Brain microvascular endothelial cell (primary cell): ENCODE data around the gene CCL18.
"Not testable (repeated sequence)": the region's sequence is repeated elsewhere in the genome, so short reads cannot be mapped to it uniquely, and the experiment has no call there.

Experiments
- DNase-seq: peaks from one replicate; pipeline ENCODE4 v3.0.0-alpha.2; 2020
- H3K27ac ChIP-seq: fragments of 250-450 bp; sonication (Bioruptor Pico); 2 replicates; pipeline ENCODE4 v1.5.1; 2020; ENCODE audit warnings: mild to moderate bottlenecking, moderate library complexity
- H3K27me3 ChIP-seq: fragments of 250-450 bp; sonication (Bioruptor Pico); replicated peaks from 2 replicates; pipeline ENCODE4 v1.5.1; 2020; ENCODE audit warnings: mild to moderate bottlenecking
- H3K36me3 ChIP-seq: fragments of 250-450 bp; sonication (Bioruptor Pico); replicated peaks from 2 replicates; pipeline ENCODE4 v1.5.1; 2020; ENCODE audit warnings: mild to moderate bottlenecking
- H3K4me3 ChIP-seq: 2 replicates; pipeline ENCODE4 v1.5.1; 2011; ENCODE audit warnings: low read depth, mild to moderate bottlenecking, control low read depth, low read length, moderate library complexity
- in situ Hi-C: cut with HindIII; loops from 2 replicates; pipeline ENCODE4 v1.10.0; 2017; ENCODE audit warnings: low sequenced_read_pairs, low pct_ligation_motif_present
- TF ChIP-seq, protein P1 (sequence below): IDR thresholded peaks from 2 replicates; pipeline ENCODE4 v1.5.1; 2011; ENCODE audit warnings: low read depth, mild to moderate bottlenecking, moderate library complexity, low read length, control low read depth, inconsistent platforms; ENCODE audit errors: missing control alignments

Gene CCL18

DNA sequence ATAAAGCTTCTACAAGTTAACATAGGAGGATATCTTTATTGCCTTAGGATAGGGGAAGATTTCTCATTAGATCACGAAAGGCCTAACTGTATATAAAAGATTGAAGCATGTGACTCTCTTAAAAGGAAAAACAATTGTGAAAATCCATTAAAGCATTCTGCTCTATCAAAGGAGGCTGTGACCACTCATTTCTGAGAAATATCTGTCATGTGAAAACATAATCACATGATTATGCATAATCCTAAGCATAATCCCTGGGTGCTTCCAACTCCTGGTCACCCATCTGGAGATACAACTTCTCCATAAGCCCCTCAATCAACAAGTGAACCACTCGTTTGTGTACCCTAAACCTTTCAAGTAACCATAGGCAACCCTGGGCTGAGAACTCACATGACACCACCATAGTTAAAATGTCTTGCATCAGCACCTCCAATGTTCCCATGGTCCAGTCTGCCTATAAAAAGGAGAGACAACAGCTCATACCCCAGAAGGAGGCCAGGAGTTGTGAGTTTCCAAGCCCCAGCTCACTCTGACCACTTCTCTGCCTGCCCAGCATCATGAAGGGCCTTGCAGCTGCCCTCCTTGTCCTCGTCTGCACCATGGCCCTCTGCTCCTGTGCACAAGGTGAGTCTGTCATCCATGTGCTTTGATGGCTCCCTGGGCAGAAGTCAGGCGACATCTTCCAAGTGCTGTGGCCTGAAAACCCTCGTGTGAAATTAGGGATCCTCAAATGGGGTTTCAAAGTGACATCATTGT is at the start of gene CCL18:
TSS of gene CCL18 (plus strand) at position 487 of the 756 bp plus-strand sequence. CDS start at position 558, 71 bp downstream.
- Histone ChIP-seq H3K4me3 (no peak within 1 kb of the TSS), H3K27me3 (no peaks in the 10 kb centered on the region), H3K27ac (no peak within 1 kb of the TSS), H3K36me3 (no peaks in the 10 kb centered on the region)
- TF ChIP-seq, protein P1, sequence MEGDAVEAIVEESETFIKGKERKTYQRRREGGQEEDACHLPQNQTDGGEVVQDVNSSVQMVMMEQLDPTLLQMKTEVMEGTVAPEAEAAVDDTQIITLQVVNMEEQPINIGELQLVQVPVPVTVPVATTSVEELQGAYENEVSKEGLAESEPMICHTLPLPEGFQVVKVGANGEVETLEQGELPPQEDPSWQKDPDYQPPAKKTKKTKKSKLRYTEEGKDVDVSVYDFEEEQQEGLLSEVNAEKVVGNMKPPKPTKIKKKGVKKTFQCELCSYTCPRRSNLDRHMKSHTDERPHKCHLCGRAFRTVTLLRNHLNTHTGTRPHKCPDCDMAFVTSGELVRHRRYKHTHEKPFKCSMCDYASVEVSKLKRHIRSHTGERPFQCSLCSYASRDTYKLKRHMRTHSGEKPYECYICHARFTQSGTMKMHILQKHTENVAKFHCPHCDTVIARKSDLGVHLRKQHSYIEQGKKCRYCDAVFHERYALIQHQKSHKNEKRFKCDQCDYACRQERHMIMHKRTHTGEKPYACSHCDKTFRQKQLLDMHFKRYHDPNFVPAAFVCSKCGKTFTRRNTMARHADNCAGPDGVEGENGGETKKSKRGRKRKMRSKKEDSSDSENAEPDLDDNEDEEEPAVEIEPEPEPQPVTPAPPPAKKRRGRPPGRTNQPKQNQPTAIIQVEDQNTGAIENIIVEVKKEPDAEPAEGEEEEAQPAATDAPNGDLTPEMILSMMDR: no peak
- in situ Hi-C loops: no loop called here
- no peak for DNase-seq

- H3K36me3 ChIP-seq: no peaks in the 10 kb centered on the region
- no peak overlapping the region for H3K27ac ChIP-seq
- H3K27me3 ChIP-seq: no peaks in the 10 kb centered on the region
- H3K4me3 ChIP-seq: no peak overlapping the region
- no peak for DNase-seq
- in situ Hi-C loops: no loop called here
- TF ChIP-seq, protein P1: no peak
These were observed 49.1 kb upstream of the CCL18 start for GRCh38 chr17:36014946-36015345.

- DNase-seq, in situ Hi-C loops, H3K27me3 ChIP-seq: not testable (repeated sequence)
These were observed 48.2 kb upstream of the CCL18 start for GRCh38 chr17:36015895-36016294.

DNA sequence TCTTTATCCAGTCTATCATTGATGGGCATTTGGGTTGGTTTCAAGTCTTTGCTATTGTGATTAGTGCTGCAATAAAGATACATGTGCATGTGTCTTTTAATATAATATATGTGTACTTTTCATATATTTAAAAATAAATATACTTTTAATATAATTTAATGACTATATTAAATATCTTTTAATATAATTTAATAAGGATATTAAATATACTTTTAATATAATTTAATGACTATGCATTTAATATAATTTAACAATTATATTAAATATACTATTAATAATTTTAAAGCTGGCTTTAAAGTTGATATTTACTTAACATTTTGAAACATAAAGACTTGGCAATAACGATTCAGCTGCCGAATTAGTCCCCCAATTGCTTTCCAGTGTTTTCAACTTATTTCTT is 47.5 kb upstream of the CCL18 start:
- H3K4me3 ChIP-seq: no peak overlapping the region
- DNase-seq: no peak
- H3K27ac ChIP-seq: no peak overlapping the region
- TF ChIP-seq, protein P1: no peak
- no peaks in the 10 kb centered on the region for H3K27me3 ChIP-seq
- in situ Hi-C loops: no loop called here
- no peaks in the 10 kb centered on the region for H3K36me3 ChIP-seq

More at GRCh38 chr17:36015895-36016294, 48.2 kb upstream of the CCL18 start:
- H3K4me3 ChIP-seq, H3K27ac ChIP-seq, H3K36me3 ChIP-seq: not testable (repeated sequence)

DNA sequence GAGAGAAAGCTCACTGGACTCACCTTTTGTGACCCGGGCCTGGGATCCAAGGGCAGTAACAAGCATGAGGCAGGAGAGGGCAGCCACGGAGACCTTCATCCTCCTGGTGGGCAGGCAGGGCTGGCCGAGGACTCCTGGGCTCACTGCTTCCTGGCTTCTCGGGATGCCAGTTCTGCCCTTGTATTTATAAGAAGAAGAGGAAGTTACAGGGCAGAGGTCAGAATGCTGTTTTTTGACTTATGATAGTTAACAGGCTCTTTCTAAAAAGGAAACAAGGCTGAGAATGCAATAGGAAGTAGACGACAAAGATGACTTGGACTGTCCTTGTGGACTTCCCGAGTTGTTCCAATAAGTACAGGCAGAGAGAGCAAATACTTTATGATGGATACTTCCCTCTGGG is 46.3 kb upstream of the CCL18 start, which contains the start of gene CCL23:
TSS of gene CCL23 (minus strand) at position 174 of the 400 bp plus-strand sequence. CDS start at position 99, 75 bp downstream.
- H3K4me3 ChIP-seq: no peak within 1 kb of the TSS
- TF ChIP-seq, protein P1: no peak
- no peak within 1 kb of the TSS for H3K27ac ChIP-seq
- DNase-seq: no peak
- no peaks in the 10 kb centered on the region for H3K36me3 ChIP-seq
- in situ Hi-C loops: no loop called here
- no peaks in the 10 kb centered on the region for H3K27me3 ChIP-seq

DNA sequence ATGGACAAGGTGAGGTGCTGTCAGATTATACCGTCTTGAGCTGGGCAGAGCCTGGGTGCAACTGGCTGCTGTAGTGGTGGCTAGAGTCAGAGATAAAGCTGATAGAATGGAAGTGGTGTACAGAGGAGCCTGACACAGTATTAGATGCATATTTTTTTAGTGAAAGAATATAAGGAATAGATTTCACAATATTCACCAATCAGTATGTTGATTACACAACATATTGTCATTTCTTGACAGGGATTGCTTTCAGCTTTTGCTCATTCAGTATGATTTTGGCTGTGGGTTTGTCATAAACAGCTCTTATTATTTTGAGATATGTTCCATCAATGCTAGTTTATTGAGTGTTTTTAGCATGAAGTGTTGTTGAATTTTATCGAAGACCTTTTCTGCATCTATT is 44.6 kb upstream of the CCL18 start:
- TF ChIP-seq, protein P1: no peak
- in situ Hi-C loops: no loop called here

More for the DNA sequence above, 44.6 kb upstream of the CCL18 start:
- H3K27me3 ChIP-seq: no peaks in the 10 kb centered on the region
- H3K27ac ChIP-seq: no peak overlapping the region
- no peak overlapping the region for H3K4me3 ChIP-seq
- no peak for DNase-seq
- no peaks in the 10 kb centered on the region for H3K36me3 ChIP-seq
